ENCODE data around the gene CCSER2. TPM values are rescaled to one million over a fixed set of nuclear protein-coding genes. Genes with fewer than 3 reads are reported as not detected.
A peak's percentile ranks its signal among the peaks of the same experiment; 100 is the strongest.

The CCSER2 gene
- polyA plus RNA-seq, 3 donors = 7.4 to 23.3 (median 14.3) TPM

DNA sequence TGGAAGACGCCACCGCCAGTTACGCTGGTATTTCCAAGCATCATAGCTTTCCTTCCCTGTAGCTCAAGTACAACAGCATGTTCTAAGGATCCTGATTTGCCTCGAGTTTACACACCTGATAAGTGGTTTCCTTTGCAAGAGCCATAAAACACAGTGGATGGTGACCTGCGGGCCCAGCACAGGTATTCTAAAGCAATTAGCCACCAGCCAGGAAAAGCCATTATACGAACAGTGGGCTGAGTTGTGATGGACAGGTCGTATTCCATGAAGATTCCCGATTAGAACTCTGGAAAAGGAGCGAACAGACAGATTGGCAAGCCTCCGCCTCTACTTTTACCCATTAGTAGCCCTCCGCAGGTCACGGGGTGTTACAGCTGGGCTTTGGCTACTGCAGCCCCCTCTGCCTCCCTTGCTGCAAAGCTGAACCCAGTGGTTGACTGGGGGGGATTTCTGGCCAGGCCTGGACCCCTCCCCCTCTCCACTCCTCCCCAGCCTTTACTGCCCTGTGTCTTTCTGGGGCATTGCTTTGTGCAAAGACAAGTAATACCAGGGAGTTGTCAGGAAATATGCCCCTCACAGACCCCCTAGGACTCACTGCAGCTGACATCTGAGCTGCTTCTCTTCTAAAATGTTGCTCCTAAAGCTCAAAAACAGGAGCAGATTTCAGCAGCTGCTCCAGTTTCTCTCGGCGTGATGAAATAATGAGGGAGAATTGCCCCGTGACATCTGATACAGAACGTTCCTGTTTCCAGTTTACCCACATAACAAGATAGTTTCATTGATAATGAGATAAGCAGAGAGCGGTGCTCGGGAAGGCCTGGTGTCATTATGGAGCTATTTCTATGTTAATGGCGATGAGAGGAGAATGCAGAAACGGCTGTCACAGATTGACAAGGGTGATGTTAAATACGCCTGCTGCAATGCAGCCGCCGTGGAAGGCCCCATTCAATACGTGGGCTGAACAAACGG is 214.4 kb downstream of the CCSER2 start:
- no peak overlapping the region for H3K9ac ChIP-seq (ENCODE audit: insufficient read depth, low read length, poor library complexity, severe bottlenecking)
- H3K4me2 ChIP-seq (replicated peaks; ENCODE audit: extremely low read depth, low read length, poor library complexity, severe bottlenecking) = no peak overlapping the region
- Mint-ChIP-seq H3K27me3 (ENCODE audit: low read depth in 3 of 3) (peaks cover 13 to 38% (median 27%) of the 10 kb centered on the region in 3 donors), H3K4me1 (peaks cover 4% of the 10 kb centered on the region), H3K36me3 (peaks cover 0 to 1% of the 10 kb centered on the region in 2 donors), H3K27ac (peak overlapping the region in 1 of 7 donors; percentile 2), H3K9me3 (peaks cover 0 to 3% (median 0%) of the 10 kb centered on the region in 7 donors), H3K4me3 (no peak overlapping the region)
- TF ChIP-seq, protein P1, sequence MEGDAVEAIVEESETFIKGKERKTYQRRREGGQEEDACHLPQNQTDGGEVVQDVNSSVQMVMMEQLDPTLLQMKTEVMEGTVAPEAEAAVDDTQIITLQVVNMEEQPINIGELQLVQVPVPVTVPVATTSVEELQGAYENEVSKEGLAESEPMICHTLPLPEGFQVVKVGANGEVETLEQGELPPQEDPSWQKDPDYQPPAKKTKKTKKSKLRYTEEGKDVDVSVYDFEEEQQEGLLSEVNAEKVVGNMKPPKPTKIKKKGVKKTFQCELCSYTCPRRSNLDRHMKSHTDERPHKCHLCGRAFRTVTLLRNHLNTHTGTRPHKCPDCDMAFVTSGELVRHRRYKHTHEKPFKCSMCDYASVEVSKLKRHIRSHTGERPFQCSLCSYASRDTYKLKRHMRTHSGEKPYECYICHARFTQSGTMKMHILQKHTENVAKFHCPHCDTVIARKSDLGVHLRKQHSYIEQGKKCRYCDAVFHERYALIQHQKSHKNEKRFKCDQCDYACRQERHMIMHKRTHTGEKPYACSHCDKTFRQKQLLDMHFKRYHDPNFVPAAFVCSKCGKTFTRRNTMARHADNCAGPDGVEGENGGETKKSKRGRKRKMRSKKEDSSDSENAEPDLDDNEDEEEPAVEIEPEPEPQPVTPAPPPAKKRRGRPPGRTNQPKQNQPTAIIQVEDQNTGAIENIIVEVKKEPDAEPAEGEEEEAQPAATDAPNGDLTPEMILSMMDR (IDR thresholded peaks at IDR 0.05) = no peak
- no peak for DNase-seq
- no peaks in the 10 kb centered on the region for H4K20me1 ChIP-seq (ENCODE audit: insufficient read depth, low read length)
- no peaks in the 10 kb centered on the region for H3K36me3 ChIP-seq (replicated peaks in 1 of 2; ENCODE audit: control insufficient read depth in 1 of 2, insufficient read depth in 2 of 2, low read length in 2 of 2)
- H3K79me2 ChIP-seq (ENCODE audit: insufficient read depth, low read length) = no peaks in the 10 kb centered on the region
- no peak overlapping the region for H3K27ac ChIP-seq (ENCODE audit: low read depth in 1 of 2, low read length in 2 of 2)
- no peak overlapping the region for H2AFZ ChIP-seq (ENCODE audit: insufficient read depth, low read depth, low read length, poor library complexity, severe bottlenecking)
- H3K9me3 ChIP-seq (replicated peaks in 1 of 2; ENCODE audit: control insufficient read depth in 1 of 2, insufficient read depth in 1 of 2, low read length in 2 of 2) = no peaks in the 10 kb centered on the region
- peaks cover 3 to 22% of the 10 kb centered on the region in 2 donors for H3K27me3 ChIP-seq (ENCODE audit: control insufficient read depth in 2 of 2, insufficient read depth in 2 of 2, low read length in 2 of 2)
- 60% methylated on average over 8 of the region's 25 CpGs for WGBS (ENCODE audit: insufficient coverage)
- H3K4me1 ChIP-seq (ENCODE audit: control insufficient read depth in 1 of 2, insufficient read depth in 2 of 2, low read length in 2 of 2) = peaks cover 6 to 8% of the 10 kb centered on the region in 2 donors
- intact Hi-C loops (cut with micrococcal nuclease) = loop anchor here (5.0 kb wide), 1 partner anchor 1834 kb away; no protein-coding TSS in a partner anchor
- H3K4me3 ChIP-seq (replicated peaks in 1 of 3; ENCODE audit: low read depth in 2 of 3, low read length in 3 of 3) = no peak overlapping the region

- Mint-ChIP-seq H3K27ac (no peak overlapping the region), H3K36me3 (peaks cover 0 to 1% of the 10 kb centered on the region in 2 donors), H3K4me1 (peaks cover 4% of the 10 kb centered on the region), H3K27me3 (ENCODE audit: low read depth in 3 of 3) (peaks cover 18 to 38% (median 31%) of the 10 kb centered on the region in 3 donors), H3K9me3 (peaks cover 0 to 3% (median 0%) of the 10 kb centered on the region in 7 donors), H3K4me3 (no peak overlapping the region)
- Histone ChIP-seq H4K20me1 (ENCODE audit: insufficient read depth, low read length) (no peaks in the 10 kb centered on the region), H3K36me3 (replicated peaks in 1 of 2; ENCODE audit: control insufficient read depth in 1 of 2, insufficient read depth in 2 of 2, low read length in 2 of 2) (no peaks in the 10 kb centered on the region), H3K9me3 (replicated peaks in 1 of 2; ENCODE audit: control insufficient read depth in 1 of 2, insufficient read depth in 1 of 2, low read length in 2 of 2) (no peaks in the 10 kb centered on the region), H3K9ac (ENCODE audit: insufficient read depth, low read length, poor library complexity, severe bottlenecking) (no peak overlapping the region), H3K4me2 (replicated peaks; ENCODE audit: extremely low read depth, low read length, poor library complexity, severe bottlenecking) (no peak overlapping the region), H3K4me1 (ENCODE audit: control insufficient read depth in 1 of 2, insufficient read depth in 2 of 2, low read length in 2 of 2) (peaks cover 6 to 8% of the 10 kb centered on the region in 2 donors), H3K27ac (ENCODE audit: low read depth in 1 of 2, low read length in 2 of 2) (no peak overlapping the region), H3K79me2 (ENCODE audit: insufficient read depth, low read length) (no peaks in the 10 kb centered on the region), H3K4me3 (replicated peaks in 1 of 3; ENCODE audit: low read depth in 2 of 3, low read length in 3 of 3) (no peak overlapping the region), H2AFZ (ENCODE audit: insufficient read depth, low read depth, low read length, poor library complexity, severe bottlenecking) (no peak overlapping the region), H3K27me3 (ENCODE audit: control insufficient read depth in 2 of 2, insufficient read depth in 2 of 2, low read length in 2 of 2) (peaks cover 3 to 22% of the 10 kb centered on the region in 2 donors)
- intact Hi-C loops (cut with micrococcal nuclease) = loop anchor here (5.0 kb wide), 1 partner anchor 1833 kb away; no protein-coding TSS in a partner anchor
- 90% methylated on average over 3 of the region's 5 CpGs for WGBS (ENCODE audit: insufficient coverage)
- DNase-seq = no peak
- TF ChIP-seq, protein P1 (IDR thresholded peaks at IDR 0.05) = no peak
Measured at GRCh38 chr10:84543948-84544347, 215.6 kb downstream of the CCSER2 start.

Data from CD14-positive monocyte (primary cell).